Hepatic stellate cell (primary cell): ENCODE data around the gene MRC2.
A peak's percentile ranks its signal among the peaks of the same experiment; 100 is the strongest.
"Not testable (repeated sequence)": the region's sequence is repeated elsewhere in the genome, so short reads cannot be mapped to it uniquely, and the experiment has no call there.

Source experiments
- DNase-seq: peaks from one replicate; pipeline ENCODE4 v3.0.0; 2011; ENCODE audit warnings: low spot score

Gene MRC2

DNA sequence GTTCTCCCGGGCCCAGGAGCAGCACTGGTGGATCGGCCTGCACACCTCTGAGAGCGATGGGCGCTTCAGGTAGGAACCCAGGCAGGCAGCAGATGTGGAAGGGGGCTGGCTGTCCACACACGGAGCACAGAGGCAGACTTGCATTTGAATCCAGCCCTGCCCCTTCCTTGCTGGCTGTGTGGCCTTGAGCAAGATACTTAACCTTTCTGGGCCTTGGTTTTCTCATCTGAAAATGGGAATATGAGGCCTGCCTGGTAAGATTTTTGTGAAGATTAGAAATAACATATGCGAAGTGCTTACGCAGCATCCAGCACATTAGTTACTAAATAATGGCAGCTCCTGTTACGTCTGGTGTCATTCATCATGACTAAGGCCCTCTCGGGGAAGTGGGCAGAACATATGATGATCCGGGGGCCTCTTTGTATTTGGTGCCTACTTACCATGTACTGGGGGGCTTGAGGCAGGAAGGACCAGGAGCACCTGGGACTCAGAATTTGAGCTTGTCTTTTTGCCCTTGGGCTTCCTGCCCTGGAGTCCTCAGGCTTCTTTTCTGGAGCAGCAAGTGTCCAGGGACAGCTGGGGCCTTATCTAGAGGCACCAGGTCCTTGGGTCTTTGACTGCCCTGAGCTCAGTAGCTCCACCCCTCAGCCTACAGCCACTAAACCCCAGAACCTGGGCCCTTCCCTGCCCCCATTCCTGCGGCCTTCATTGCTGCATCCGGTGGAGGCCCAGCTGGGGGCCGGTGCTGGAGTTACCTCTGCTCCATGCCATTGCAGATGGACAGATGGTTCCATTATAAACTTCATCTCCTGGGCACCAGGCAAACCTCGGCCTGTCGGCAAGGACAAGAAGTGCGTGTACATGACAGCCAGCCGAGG, 53.8 kb downstream of the MRC2 start:
- DNase-seq = no peak

DNA sequence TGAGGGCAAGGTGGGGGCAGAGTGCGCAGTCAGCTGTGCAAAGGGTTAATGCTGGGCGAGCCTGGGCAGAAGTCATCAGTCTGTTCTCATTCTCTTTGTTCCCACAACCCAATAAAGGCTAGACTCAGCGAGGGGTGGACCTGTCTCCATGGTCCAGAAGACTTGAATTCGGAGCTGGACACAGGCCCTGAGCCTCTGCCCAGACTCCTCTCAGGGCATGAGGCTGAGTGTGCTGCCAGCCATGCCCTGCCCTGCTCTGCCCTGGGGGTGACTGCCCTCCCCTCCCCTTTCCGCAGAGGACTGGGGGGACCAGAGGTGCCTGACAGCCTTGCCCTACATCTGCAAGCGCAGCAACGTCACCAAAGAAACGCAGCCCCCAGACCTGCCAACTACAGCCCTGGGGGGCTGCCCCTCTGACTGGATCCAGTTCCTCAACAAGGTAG, 54.5 kb downstream of the MRC2 start:
- no peak for DNase-seq

DNA sequence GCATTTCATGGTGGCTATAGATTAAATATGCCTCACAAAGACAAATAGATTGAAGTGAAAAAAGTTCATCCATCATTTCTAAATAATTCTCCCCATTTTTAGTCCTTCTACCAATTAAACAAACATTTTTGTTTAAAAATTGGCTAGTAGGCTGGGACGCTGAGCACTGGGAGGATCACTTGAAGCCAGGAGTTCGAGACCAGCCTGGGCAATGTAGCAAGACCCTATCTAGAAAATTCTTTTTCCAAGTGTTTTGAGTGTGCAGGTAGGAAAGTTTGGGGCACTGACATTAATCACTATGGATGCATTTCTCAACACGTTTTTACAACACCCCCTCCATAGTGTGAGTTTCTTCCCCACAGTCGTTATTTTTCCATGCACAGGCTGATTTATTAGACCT, 56.7 kb downstream of the MRC2 start:
- no peak for DNase-seq

DNA sequence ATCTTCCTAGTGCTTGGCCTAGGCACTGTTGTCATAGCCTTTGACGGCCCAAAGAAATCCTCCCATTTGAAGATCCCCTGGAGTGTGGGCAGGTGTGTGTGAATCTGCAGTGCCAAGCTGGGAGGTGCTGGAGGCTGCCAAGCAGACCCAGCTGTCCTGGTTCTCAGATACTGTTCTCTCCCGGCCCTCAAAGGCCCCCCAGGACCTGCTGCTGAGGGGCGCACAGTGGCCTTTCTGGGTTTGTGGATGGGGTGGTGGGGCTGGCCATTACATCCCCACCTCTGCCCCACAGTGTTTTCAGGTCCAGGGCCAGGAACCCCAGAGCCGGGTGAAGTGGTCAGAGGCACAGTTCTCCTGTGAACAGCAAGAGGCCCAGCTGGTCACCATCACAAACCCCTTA, 60.5 kb downstream of the MRC2 start:
- DNase-seq = no peak

GRCh38 chr17:62688398-62689160, 61.1 kb downstream of the MRC2 start:
- DNase-seq = no peak

- no peak for DNase-seq
These were observed 62.1 kb downstream of the MRC2 start for GRCh38 chr17:62689441-62690167.

- DNase-seq = no peak
These were observed 62.9 kb downstream of the MRC2 start for GRCh38 chr17:62690168-62690897.

- DNase-seq = not testable (repeated sequence)
These were observed 64.1 kb downstream of the MRC2 start for GRCh38 chr17:62691589-62691915.

GRCh38 chr17:62692159-62692651, 64.7 kb downstream of the MRC2 start:
- no peak for DNase-seq

- DNase-seq = peak; percentile 61
These were observed 65.4 kb downstream of the MRC2 start for GRCh38 chr17:62692721-62693431.

DNA sequence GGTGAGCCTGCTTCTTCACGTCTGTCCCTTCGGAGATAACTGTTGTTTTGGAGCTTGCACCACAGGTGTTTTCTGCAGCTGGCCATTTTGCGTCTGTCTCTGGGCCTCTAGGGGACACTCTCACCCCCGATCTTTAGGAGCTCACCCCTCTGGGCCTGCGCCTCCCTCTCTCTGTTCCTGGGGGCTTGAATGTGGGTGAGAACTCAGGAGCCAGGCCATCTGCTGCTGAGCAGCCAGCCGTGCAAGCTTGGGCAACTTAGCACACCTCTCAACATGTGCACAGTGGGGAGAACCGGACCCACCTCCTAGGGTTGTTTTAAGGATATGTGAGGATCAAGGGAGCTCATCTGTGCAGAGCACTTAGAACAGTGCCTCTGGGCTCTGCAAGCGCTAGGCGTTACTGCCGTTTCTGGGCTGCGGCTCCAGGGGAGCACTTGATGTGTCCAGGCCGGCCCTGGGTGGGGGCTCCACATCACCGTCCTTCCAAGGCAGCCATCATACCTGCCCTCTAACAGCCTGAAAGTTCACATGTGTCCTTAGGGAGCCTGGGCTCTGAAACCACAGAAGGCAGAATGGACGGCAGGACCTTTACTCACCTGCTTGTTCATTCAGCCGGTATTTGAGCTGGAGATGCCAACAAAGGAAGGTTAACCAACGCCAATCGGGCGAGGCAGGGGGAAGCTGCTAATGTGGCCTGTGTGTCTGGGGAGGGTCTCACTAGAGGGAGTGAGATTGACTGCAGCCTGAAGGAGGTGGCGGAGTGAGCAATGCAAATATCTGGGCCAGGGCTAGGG, 66.3 kb downstream of the MRC2 start:
- DNase-seq = no peak

DNA sequence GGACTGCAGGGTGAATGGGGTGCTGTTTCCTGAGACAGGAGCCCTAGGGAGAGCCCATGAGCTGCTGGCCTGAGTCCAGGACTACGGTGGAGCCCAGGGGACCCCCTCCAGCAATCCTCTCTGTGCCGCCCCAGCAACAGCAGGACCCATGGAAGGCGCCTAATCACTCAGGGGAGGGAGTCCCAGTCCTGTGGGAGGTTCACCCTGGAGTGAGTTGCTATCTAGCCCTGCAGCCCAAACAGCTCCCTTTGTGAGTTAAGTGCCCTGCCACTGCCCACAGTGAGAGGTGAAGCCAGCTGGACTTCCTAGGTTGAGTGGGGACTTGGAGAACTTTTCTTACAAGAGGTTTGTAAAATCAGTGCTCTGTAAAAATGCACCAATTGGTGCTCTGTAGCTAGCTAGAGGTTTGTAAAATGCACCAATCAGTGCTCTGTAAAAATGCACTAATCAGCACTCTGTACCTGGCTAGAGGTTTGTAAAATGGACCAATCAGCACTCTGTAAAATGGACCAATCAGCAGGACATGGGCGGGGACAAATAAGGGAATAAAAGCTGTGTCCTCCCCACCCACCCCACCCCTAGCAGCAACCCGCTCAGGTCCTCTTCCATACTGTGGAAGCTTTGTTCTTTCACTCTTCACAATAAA, 67.7 kb downstream of the MRC2 start:
- not testable (repeated sequence) for DNase-seq

DNA sequence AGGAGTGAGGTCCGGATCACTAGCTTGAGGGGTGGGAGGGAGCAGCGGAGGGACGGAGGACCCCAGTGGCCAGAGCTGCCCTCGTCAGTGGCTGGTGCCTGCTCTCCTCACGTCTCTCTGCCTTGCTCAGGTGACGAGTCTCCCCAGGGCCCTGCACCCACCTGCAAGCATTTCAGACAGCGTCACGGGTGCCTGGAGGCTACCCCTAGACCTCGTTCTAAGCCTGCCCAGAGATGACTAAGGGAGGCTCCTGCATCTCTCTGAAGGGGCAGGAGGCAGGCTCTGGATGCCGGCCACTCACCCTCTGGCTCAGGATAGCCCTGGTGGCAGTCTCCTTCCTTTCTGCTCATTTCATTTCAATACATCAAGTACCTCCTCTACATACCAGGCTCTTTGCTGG, 68.8 kb downstream of the MRC2 start:
- DNase-seq = no peak

GRCh38 chr17:62696726-62697490, 69.4 kb downstream of the MRC2 start:
- no peak for DNase-seq

- not testable (repeated sequence) for DNase-seq
These were observed 71.0 kb downstream of the MRC2 start for GRCh38 chr17:62698459-62698858.

DNA sequence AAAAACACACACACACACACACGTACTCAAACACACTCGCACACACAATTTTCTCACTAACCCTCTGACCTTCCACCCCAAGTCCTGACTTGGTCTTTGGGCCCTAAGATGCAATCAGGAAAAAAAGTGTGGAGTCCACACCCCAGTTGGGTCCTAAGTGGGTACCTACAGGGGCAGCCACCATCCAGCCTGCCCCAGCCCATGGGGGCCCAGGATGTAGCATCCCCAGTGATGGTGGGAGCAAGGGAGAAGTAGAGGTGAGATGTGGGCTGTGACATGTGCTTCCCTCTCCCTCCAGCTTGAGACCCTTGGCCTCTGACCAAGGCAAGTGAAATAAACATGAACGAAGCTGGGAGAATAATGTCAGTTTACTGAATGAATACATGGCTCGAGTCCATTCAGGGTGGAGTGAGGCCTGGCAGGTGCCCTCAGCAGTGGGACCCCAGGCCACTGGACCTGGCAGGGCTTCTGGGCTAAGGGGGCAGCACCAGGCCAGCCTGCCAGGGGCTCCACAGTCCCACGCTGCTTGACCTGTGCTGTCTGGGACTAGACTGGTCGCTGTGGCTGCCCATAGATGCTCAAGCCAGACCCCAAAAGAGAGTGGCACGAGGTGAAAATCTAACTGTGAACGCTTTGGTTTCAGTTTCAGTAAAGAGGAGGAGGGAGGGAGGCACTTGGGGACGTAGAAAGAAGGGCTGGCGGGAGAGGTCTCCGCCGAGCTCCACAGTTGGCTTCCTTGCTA, 73.7 kb downstream of the MRC2 start:
- DNase-seq = no peak

DNA sequence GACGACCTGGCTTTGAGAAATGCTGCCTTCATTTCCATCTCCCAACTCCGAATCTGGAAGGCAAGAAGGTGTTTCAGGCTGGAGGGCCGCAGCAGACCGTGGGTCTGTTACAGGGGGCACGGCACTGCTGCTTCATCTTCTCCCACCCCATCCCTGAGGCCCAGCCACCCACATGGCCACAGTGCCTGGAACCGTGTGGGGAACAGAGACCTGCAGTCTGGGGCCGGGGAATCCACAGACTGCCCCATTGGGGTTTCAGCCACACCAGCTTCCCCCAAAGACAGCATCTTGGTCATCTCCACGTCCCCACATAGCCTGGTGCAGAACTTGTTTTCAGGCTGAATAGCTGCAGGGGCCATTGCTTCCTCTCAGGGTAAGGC, 74.2 kb downstream of the MRC2 start:
- DNase-seq = no peak

GRCh38 chr17:62702746-62703260, 75.3 kb downstream of the MRC2 start:
- no peak for DNase-seq
